Activated naive CD4-positive, alpha-beta T cell treated with anti-CD3 and anti-CD28 coated beads, Interleukin-2, amount 50 U/mL, for 72 hours (primary cell): ENCODE measurements around the gene DIS3L2. TPM values are rescaled to one million over a fixed set of nuclear protein-coding genes. Genes with fewer than 3 reads are reported as not detected.

Source experiments
- ATAC-seq, 2 donors: fragments of 150-1000 bp; cut with Tn5 transposase; 2 replicates each; pipeline ENCODE4 v1.10.0; 2021; ENCODE audit warnings: mild to moderate bottlenecking in 2 of 2, moderate library complexity in 2 of 2
- DNase-seq, 2 donors: peaks; one replicate each; pipeline ENCODE4 v3.0.0; 2021 to 2022; ENCODE audit warnings: low spot score in 2 of 2
- H3K27ac Mint-ChIP-seq, 2 donors: one replicate each; pipeline ENCODE4 v1.8.0; 2022; ENCODE audit warnings: mild to moderate bottlenecking in 2 of 2, mixed read lengths in 2 of 2
- H3K36me3 Mint-ChIP-seq, 2 donors: one replicate each; pipeline ENCODE4 v1.8.0; 2022; ENCODE audit warnings: mixed read lengths in 2 of 2
- H3K9me3 Mint-ChIP-seq, 2 donors: one replicate each; pipeline ENCODE4 v1.8.0; 2022; ENCODE audit warnings: mixed read lengths in 2 of 2
- total RNA-seq, 2 donors: library from RNA; stranded (reverse); gene quantifications; one replicate each; pipeline ENCODE4 v1.2.3, GENCODE V29; 2022

Gene DIS3L2
- total RNA-seq, 2 donors from 2014 or later = 19.9 to 44.0 TPM

DNA sequence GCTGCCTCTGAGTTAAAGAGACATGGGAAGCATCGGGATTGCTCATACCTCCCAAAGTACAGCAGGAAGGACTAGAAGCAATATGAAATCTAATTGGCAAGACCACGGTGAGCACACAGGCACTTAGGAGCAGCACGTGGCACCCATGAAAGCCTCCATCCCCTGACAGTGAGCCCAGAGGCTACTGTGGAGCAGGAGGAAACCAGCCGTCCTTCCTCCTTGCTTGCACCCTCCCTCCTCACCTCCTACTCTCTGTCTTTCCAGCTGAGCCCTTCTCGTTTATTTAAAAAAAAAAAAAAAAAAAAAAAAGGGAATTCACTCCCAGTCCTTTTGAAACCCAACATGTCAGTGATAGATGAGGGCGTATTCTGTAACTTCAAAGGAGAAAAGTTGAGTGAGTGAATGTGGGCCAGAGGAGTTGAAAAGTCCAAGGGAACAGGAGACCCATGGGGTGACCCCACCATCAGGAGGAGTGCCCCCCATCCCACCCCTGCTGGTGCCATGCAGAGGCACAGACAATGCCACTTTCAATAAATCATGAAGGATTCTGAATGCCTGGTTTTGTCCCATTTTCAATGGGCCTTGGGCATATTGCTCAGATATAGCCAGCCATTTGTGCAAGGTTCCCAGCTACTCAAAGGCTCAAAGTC is 320.5 kb downstream of the DIS3L2 start:
- DNase-seq (no peak), ATAC-seq (no peak)
- Mint-ChIP-seq H3K36me3 (peaks cover under 1 to 18% of the 10 kb centered on the region in 2 donors), H3K9me3 (peaks cover 0 to 3% of the 10 kb centered on the region in 2 donors), H3K27ac (no peak overlapping the region)

GRCh38 chr2:232282508-232283055 is 321.1 kb downstream of the DIS3L2 start:
- H3K9me3 Mint-ChIP-seq = peaks cover 0 to 3% of the 10 kb centered on the region in 2 donors
- ATAC-seq (no peak), DNase-seq (no peak)
- no peak overlapping the region for H3K27ac Mint-ChIP-seq
- H3K36me3 Mint-ChIP-seq = peaks cover 0 to 18% of the 10 kb centered on the region in 2 donors

DNA sequence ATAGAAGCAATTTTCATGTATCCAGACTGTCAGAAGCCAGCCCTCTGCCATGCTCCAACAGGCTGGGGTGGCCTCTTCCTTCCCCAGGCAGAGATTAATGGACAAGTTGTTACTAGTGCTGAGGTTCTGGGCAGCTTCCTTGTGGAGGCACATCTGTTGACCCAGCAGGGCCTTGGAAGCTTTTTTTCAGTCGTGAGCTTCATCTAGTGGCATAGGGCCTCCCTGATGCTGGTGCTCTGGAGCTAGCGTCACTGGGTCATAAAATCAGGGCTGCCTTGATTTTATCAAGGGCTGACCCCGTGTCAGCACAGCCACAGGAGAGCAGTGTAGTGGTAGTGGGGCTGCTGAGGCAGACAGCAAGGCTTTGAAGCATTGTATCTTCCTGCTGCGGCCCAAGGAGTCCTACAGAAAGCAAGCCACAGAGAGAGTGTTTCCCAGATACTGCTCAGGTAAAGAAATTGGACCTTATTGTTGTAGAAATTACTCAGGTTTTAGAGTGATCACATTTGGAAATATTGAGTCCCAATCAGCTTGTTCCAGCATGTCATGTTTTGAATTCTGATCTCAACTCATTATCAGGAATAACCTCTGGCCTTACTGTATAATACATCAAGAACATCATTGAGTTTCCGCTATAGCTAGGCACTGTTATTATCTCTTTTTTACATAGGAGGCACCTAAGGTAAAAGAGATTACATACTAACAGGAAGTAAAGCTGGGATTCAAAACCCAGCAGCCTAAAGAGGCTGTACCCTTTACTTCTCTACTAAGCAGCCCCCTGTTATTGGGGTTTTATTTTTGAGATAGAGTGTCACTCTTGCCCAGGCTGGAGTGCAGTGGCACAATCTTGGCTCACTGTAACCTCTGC is 324.7 kb downstream of the DIS3L2 start:
- peak overlapping the region; percentile 73 to 79 for H3K27ac Mint-ChIP-seq
- peak in 1 of 2 donors; percentile 31 for ATAC-seq
- no peaks in the 10 kb centered on the region for H3K36me3 Mint-ChIP-seq
- no peaks in the 10 kb centered on the region for H3K9me3 Mint-ChIP-seq
- DNase-seq = no peak

DNA sequence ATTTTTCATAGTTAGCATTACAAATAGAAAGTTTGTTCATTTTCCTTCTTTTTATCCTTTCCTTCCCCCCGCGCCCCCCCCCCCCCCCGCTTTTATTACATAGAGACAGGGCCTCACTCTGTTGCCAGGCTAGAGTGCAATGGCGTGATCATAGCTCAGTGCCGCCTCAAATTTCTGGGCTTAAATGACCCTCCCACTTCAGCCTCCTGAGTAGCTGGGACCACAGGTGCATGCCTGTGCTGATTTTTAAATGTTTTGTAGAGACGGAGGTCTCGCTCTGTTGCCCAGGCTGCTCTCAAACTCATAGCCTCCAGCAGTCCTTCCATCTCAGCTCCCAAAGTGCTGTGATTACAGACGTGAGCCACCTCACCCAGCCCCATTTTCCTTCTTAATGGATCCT is 325.8 kb downstream of the DIS3L2 start:
- H3K9me3 Mint-ChIP-seq = no peaks in the 10 kb centered on the region
- H3K36me3 Mint-ChIP-seq = no peaks in the 10 kb centered on the region
- ATAC-seq (no peak), DNase-seq (no peak)
- H3K27ac Mint-ChIP-seq = peak overlapping the region in 1 of 2 donors; percentile 28

DNA sequence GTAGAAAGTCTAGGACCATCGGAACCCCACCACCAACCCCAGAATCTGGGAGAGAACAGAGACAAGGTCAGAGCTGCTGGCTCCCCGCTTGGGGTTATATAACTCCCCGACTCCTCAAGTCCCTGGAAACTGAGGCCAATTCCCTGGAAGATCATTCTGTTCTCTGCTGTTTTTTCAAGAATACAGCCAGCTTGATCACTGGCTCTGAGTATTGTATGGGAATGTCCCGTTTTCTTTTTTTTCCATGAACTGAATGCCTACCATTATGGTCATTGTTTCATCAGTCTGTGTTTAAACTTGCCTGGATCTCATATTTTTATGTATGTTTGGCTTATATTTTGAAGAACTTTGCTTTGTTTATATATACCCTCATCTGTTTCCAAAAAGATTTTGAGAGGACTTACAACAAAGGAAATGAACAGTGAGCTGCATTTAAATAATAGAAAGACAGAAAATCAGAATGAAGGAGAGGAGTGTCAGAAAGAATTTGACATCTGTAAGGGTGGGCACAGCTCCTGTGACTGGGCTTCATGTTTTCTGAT is 327.0 kb downstream of the DIS3L2 start:
- ATAC-seq (no peak), DNase-seq (no peak)
- Mint-ChIP-seq H3K9me3 (no peaks in the 10 kb centered on the region), H3K27ac (no peak overlapping the region), H3K36me3 (no peaks in the 10 kb centered on the region)

DNA sequence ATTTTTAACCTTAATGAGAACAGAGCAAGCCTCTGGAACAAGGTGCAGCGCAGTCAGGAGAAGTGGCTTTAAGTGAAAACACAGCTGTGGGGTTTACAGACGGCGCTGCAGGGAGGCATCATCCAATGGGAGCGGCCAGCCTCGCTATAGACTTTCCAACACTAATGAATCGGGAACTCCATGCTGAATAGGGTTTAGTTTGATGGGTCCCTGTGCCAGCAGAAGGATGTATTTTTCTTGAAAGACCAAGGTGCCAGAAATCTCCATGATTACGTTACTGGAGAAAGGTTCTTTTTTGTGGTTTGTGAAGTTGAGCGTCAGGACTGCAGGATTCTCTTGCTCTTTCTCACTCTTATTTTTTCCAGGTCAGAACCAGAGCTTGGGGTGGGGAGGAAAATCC is 329.2 kb downstream of the DIS3L2 start:
- no peak for DNase-seq
- H3K9me3 Mint-ChIP-seq = no peaks in the 10 kb centered on the region
- ATAC-seq = no peak
- no peak overlapping the region for H3K27ac Mint-ChIP-seq
- no peaks in the 10 kb centered on the region for H3K36me3 Mint-ChIP-seq

GRCh38 chr2:232291343-232291742 is 329.8 kb downstream of the DIS3L2 start:
- no peak for DNase-seq
- H3K36me3 Mint-ChIP-seq = no peaks in the 10 kb centered on the region
- H3K9me3 Mint-ChIP-seq = no peaks in the 10 kb centered on the region
- no peak for ATAC-seq
- no peak overlapping the region for H3K27ac Mint-ChIP-seq

GRCh38 chr2:232292395-232293154 is 331.1 kb downstream of the DIS3L2 start:
- Mint-ChIP-seq H3K27ac (peak overlapping the region; percentile 51 to 54), H3K36me3 (no peaks in the 10 kb centered on the region), H3K9me3 (no peaks in the 10 kb centered on the region)
- peak; percentile 49 to 65 for ATAC-seq
- DNase-seq = peak in 1 of 2 donors; percentile 61

GRCh38 chr2:232293191-232293590 is 331.7 kb downstream of the DIS3L2 start:
- no peak for DNase-seq
- Mint-ChIP-seq H3K27ac (peak overlapping the region; percentile 41 to 54), H3K36me3 (no peaks in the 10 kb centered on the region), H3K9me3 (no peaks in the 10 kb centered on the region)
- ATAC-seq = no peak

DNA sequence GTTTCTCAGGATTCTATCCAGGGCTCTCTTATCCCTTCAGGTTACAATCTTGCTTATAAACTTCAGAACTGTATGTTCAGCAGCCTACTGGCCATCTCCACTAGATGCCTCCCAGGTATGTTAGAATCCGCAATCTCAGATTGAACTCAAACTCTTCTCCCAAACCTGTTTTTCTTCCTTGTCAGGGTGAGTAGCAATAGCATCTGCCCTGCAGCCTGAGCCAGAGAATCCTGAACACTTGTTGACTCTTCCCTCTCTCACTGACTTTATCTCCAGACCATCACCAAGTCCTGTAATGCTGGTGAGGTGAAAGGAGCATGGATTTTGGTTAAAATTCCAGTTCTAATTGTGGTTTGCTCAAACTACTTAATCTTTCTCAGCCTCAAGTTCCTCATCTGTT is 334.5 kb downstream of the DIS3L2 start:
- Mint-ChIP-seq H3K27ac (no peak overlapping the region), H3K9me3 (no peaks in the 10 kb centered on the region), H3K36me3 (peaks cover 0 to 8% of the 10 kb centered on the region in 2 donors)
- DNase-seq (no peak), ATAC-seq (no peak)

- Mint-ChIP-seq H3K27ac (no peak overlapping the region), H3K9me3 (no peaks in the 10 kb centered on the region), H3K36me3 (peaks cover 0 to 11% of the 10 kb centered on the region in 2 donors)
- DNase-seq (no peak), ATAC-seq (no peak)
Observed at GRCh38 chr2:232296776-232297525, 335.4 kb downstream of the DIS3L2 start.

GRCh38 chr2:232299084-232299483 is 337.6 kb downstream of the DIS3L2 start:
- DNase-seq (no peak), ATAC-seq (no peak)
- Mint-ChIP-seq H3K36me3 (peaks cover 12 to 20% of the 10 kb centered on the region in 2 donors), H3K9me3 (no peaks in the 10 kb centered on the region), H3K27ac (peak overlapping the region in 1 of 2 donors; percentile 33)

DNA sequence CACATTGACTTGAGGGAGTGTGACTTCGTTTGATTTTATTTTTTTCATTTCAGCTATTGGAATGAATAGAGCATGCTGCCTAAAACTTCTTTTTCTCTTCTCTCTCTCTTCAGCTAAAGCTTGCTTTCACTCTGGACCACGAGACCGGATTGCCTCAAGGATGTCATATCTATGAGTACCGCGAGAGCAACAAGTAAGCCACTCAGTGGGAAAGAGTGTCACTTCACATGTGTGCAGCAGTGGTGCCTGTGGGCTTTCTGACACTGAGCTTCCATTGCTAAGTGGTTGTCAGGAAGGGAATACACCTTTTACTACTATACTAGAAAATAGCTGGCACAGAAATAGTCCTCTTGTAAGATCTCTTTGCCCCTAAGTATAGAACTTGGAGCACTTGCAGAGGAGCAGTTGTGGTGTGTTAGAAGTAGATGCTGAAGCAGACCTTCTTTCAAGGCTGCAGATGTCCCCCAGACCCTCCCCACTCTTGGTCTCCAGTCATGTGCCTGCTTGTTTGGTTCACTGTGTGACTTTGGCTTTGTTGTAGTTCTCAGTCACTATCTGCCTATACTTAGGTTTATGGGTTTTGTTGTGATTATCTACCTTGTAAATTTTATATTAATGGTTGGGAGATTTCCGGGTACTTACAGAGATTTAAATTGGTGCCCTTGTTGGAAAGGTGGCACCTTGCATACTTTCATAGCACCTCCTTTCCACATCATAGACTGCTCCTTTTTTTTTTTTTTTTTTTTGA is 338.6 kb downstream of the DIS3L2 start:
- peak in 1 of 2 donors; percentile 52 for ATAC-seq
- H3K27ac Mint-ChIP-seq = peak overlapping the region in 1 of 2 donors; percentile 33
- DNase-seq = no peak
- H3K9me3 Mint-ChIP-seq = no peaks in the 10 kb centered on the region
- H3K36me3 Mint-ChIP-seq = peaks cover 17 to 20% of the 10 kb centered on the region in 2 donors

DNA sequence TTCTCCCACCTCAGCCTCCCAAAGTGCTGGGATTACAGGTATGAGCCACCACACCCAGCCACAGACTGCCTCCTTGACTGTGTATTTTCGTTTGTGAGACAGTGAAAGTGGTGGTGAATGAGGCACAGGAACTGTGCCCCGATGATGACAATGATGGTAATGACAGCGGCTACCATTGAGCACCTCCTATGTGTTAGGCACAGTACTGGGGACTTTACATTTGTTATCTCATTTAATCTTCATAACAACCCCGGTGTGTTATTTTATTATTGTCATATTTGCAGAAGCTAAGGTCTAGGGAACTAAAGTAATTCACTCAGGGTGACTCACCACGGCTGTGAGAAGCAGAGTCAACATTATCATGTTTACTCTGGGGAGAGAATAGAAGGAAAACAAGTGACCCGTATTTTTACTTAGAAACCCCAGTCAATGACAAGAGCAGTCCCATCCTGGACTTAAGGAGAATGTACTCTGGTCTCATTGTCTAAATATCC is 339.4 kb downstream of the DIS3L2 start:
- Mint-ChIP-seq H3K27ac (peak overlapping the region in 1 of 2 donors; percentile 33), H3K36me3 (peaks cover 17 to 20% of the 10 kb centered on the region in 2 donors), H3K9me3 (no peaks in the 10 kb centered on the region)
- DNase-seq (no peak), ATAC-seq (peak in 1 of 2 donors; percentile 30)

- no peaks in the 10 kb centered on the region for H3K9me3 Mint-ChIP-seq
- peak overlapping the region in 1 of 2 donors; percentile 3 for H3K27ac Mint-ChIP-seq
- ATAC-seq = no peak
Observed at GRCh38 chr2:232304236-232304635, 342.7 kb downstream of the DIS3L2 start.

More at GRCh38 chr2:232304236-232304635, 342.7 kb downstream of the DIS3L2 start:
- DNase-seq = no peak
- peaks cover 17 to 24% of the 10 kb centered on the region in 2 donors for H3K36me3 Mint-ChIP-seq
